Esophagus squamous epithelium (tissue), 4 donors: ENCODE measurements around the gene PRKCZ.

ENCODE experiments used
- CTCF ChIP-seq, 6 experiments: fragments of 450-650 bp in 4 of 6; fragments of 200-600 bp in 2 of 6; sonication (generic) in 2 of 6; IDR thresholded peaks; one replicate each; pipeline ENCODE4 v1.5.1; 2016 to 2019; ENCODE audit warnings: antibody characterized with exemption in 6 of 6, mild to moderate bottlenecking in 4 of 6, moderate library complexity in 4 of 6
- POLR2A ChIP-seq, 4 donors: fragments of 450-650 bp; IDR thresholded peaks; one replicate each; pipeline ENCODE4 v1.6.1; 2017; ENCODE audit warnings: antibody characterized with exemption in 4 of 4, mild to moderate bottlenecking in 4 of 4, moderate library complexity in 3 of 4

DNA sequence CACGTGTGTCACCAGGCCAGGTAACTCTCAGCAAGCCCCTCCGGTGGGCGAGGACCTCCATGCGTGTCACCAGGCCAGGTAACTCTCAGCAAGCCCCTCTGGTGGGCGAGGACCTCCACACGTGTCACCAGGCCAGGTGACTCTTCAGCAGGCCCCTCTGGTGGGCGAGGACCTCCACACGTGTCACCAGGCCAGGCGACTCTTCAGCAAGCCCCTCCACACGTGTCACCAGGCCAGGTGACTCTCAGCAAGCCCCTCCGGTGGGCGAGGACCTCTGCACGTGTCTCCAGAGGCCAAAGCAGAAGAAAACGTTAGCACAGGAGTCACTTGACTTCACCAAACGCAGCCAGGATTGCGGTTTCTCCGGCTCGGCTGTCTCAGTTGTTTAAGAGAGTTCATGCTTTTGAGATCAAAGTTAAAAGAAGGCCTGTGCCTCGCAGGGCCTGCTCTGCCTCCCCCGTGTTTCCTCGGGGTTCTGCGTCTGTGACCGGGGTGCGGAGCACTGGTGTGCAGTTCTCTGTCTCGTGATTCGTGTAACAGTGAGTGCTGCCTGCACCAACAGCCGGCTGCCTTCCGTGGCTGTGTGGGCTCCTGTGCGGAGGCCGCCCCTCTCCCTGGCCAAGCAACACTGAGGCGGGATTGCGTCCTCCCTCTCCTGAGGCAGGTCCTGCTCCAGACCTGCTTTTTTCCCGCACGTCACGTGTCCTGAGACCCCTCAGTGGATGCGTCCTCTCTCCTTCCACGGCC lies 56.6 kb downstream of the PRKCZ start:
- TF ChIP-seq CTCF (IDR thresholded peaks at IDR 0.05) (no peak), POLR2A (IDR thresholded peaks at IDR 0.05) (no peak)
